ENCODE results near the gene TSPAN9. TPM values are rescaled to one million over a fixed set of nuclear protein-coding genes. Genes with fewer than 3 reads are reported as not detected.

The TSPAN9 gene
- polyA plus RNA-seq, 1 donor (not counting 4 experiments of a cell fraction or from before 2014, with no cell fraction given), result 27.5 TPM

GRCh38 chr12:3250034-3250433 is 172.9 kb downstream of the TSPAN9 start:
- H3K27ac ChIP-seq (ENCODE audit: control insufficient read depth, insufficient read depth, low read length), result no peak overlapping the region
- no peaks in the 10 kb centered on the region for H3K9me3 ChIP-seq (ENCODE audit: control insufficient read depth, low read depth, low read length)
- no peaks in the 10 kb centered on the region for H3K4me1 ChIP-seq (ENCODE audit: control insufficient read depth, extremely low read depth, insufficient read depth, low read length)
- no peaks in the 10 kb centered on the region for H3K27me3 ChIP-seq (ENCODE audit: control insufficient read depth, extremely low read depth, insufficient read depth, low read length)
- no peaks in the 10 kb centered on the region for H4K20me1 ChIP-seq (ENCODE audit: control insufficient read depth, extremely low read depth, insufficient read depth, low read length)
- peaks cover 0 to 1% of the 10 kb centered on the region in 2 experiments for H3K36me3 ChIP-seq (ENCODE audit: control insufficient read depth in 2 of 2, extremely low read depth in 1 of 2, insufficient read depth in 2 of 2, low read length in 2 of 2)
- dilution Hi-C loops (cut with MboI; ENCODE audit: extremely low pct_ligation_motif_present, low sequenced_read_pairs), result no loop called here
- FAIRE-seq (no peak), DNase-seq (ENCODE audit: low read depth, low spot score) (no peak)
- H3K4me3 ChIP-seq (ENCODE audit: control insufficient read depth in 2 of 3, extremely low read depth in 1 of 3, insufficient read depth in 2 of 3, low read depth in 1 of 3, low read length in 3 of 3), result no peak overlapping the region
- no peak for TF ChIP-seq CTCF (optimal IDR thresholded peaks at IDR 0.05 in 1 of 3, IDR thresholded peaks at IDR 0.05 in 1 of 3, conservative IDR thresholded peaks at IDR 0.05 in 1 of 3; ENCODE audit: extremely low read depth in 1 of 3, insufficient read depth in 2 of 3, low read length in 3 of 3)
- no peak for TF ChIP-seq EZH2 (IDR thresholded peaks at IDR 0.05; ENCODE audit: low read length)
- no peaks in the 10 kb centered on the region for H3K79me2 ChIP-seq (ENCODE audit: control insufficient read depth, insufficient read depth, low read length)
- H3K9me1 ChIP-seq (ENCODE audit: control insufficient read depth, extremely low read depth, insufficient read depth, low read length), result no peaks in the 10 kb centered on the region
- H2AFZ ChIP-seq (ENCODE audit: control insufficient read depth, low read length), result no peak overlapping the region
- no peak overlapping the region for H3K9ac ChIP-seq (ENCODE audit: control insufficient read depth, extremely low read depth, insufficient read depth, low read length)
- H3K4me2 ChIP-seq (ENCODE audit: control insufficient read depth, extremely low read depth, insufficient read depth, low read depth, low read length), result no peak overlapping the region

GRCh38 chr12:3250576-3250975 is 173.4 kb downstream of the TSPAN9 start:
- no peak for TF ChIP-seq CTCF (optimal IDR thresholded peaks at IDR 0.05 in 1 of 3, IDR thresholded peaks at IDR 0.05 in 1 of 3, conservative IDR thresholded peaks at IDR 0.05 in 1 of 3; ENCODE audit: extremely low read depth in 1 of 3, insufficient read depth in 2 of 3, low read length in 3 of 3)
- no peak for TF ChIP-seq EZH2 (IDR thresholded peaks at IDR 0.05; ENCODE audit: low read length)
- Histone ChIP-seq H3K4me1 (ENCODE audit: control insufficient read depth, extremely low read depth, insufficient read depth, low read length) (no peaks in the 10 kb centered on the region), H4K20me1 (ENCODE audit: control insufficient read depth, extremely low read depth, insufficient read depth, low read length) (no peaks in the 10 kb centered on the region), H3K9me3 (ENCODE audit: control insufficient read depth, low read depth, low read length) (no peaks in the 10 kb centered on the region), H3K9ac (ENCODE audit: control insufficient read depth, extremely low read depth, insufficient read depth, low read length) (no peak overlapping the region), H3K27me3 (ENCODE audit: control insufficient read depth, extremely low read depth, insufficient read depth, low read length) (no peaks in the 10 kb centered on the region), H3K4me2 (ENCODE audit: control insufficient read depth, extremely low read depth, insufficient read depth, low read depth, low read length) (no peak overlapping the region), H3K27ac (ENCODE audit: control insufficient read depth, insufficient read depth, low read length) (no peak overlapping the region), H3K79me2 (ENCODE audit: control insufficient read depth, insufficient read depth, low read length) (no peaks in the 10 kb centered on the region), H3K36me3 (ENCODE audit: control insufficient read depth in 2 of 2, extremely low read depth in 1 of 2, insufficient read depth in 2 of 2, low read length in 2 of 2) (no peaks in the 10 kb centered on the region), H3K9me1 (ENCODE audit: control insufficient read depth, extremely low read depth, insufficient read depth, low read length) (no peaks in the 10 kb centered on the region), H2AFZ (ENCODE audit: control insufficient read depth, low read length) (no peak overlapping the region), H3K4me3 (ENCODE audit: control insufficient read depth in 2 of 3, extremely low read depth in 1 of 3, insufficient read depth in 2 of 3, low read depth in 1 of 3, low read length in 3 of 3) (no peak overlapping the region)
- dilution Hi-C loops (cut with MboI; ENCODE audit: extremely low pct_ligation_motif_present, low sequenced_read_pairs), result no loop called here
- FAIRE-seq (no peak), DNase-seq (ENCODE audit: low read depth, low spot score) (no peak)
